PFSK-1 (cell line): Measurements from ENCODE around the gene NEK2.

ENCODE experiments used
- FOXP2 ChIP-seq: optimal IDR thresholded peaks from 2 replicates; pipeline ENCODE3; 2011; ENCODE audit warnings: borderline replicate concordance, control low read depth, inconsistent platforms; ENCODE audit not compliant: insufficient read depth; ENCODE audit errors: extremely low read length, extremely low read depth
- POLR2AphosphoS5 ChIP-seq: IDR thresholded peaks from 2 replicates; pipeline ENCODE4 v1.6.1; 2012; ENCODE audit warnings: low read depth, mild to moderate bottlenecking, control low read depth, low read length, moderate library complexity
- REST ChIP-seq, 2 experiments: IDR thresholded peaks; 2 replicates each; pipeline versions ENCODE4 v1.6.1 to v1.8.0; 2011 to 2012; ENCODE audit warnings: low read depth in 2 of 2, low read length in 2 of 2, control low read depth in 1 of 2, inconsistent platforms in 1 of 2, mild to moderate bottlenecking in 1 of 2, moderate library complexity in 1 of 2; ENCODE audit not compliant: insufficient read depth in 1 of 2
- SIN3A ChIP-seq: IDR thresholded peaks from 2 replicates; pipeline ENCODE4 v1.6.1; 2012; ENCODE audit warnings: mild to moderate bottlenecking, low read length, moderate library complexity, borderline replicate concordance; ENCODE audit not compliant: insufficient read depth
- TAF1 ChIP-seq: IDR thresholded peaks from 2 replicates; pipeline ENCODE4 v1.6.1; 2012; ENCODE audit warnings: low read length, control low read depth, borderline replicate concordance; ENCODE audit not compliant: insufficient read depth

The NEK2 gene

GRCh38 chr1:211714154-211714553 is 38.7 kb upstream of the NEK2 start:
- TF ChIP-seq TAF1: no peak
- TF ChIP-seq FOXP2: no peak

GRCh38 chr1:211713231-211713630 is 37.8 kb upstream of the NEK2 start:
- TF ChIP-seq TAF1 (no peak), REST (IDR thresholded peaks at IDR 0.05; ENCODE audit: insufficient read depth in 1 of 2, low read depth in 2 of 2, low read length in 2 of 2) (no peak), POLR2AphosphoS5 (no peak), FOXP2 (no peak), SIN3A (no peak)

GRCh38 chr1:211711315-211711705 is 35.9 kb upstream of the NEK2 start:
- TF ChIP-seq REST (IDR thresholded peaks at IDR 0.05; ENCODE audit: insufficient read depth in 1 of 2, low read depth in 2 of 2, low read length in 2 of 2) (no peak), POLR2AphosphoS5 (no peak), SIN3A (no peak), TAF1 (no peak), FOXP2 (no peak)

GRCh38 chr1:211710566-211711314 is 35.3 kb upstream of the NEK2 start:
- TF ChIP-seq REST (IDR thresholded peaks at IDR 0.05; ENCODE audit: insufficient read depth in 1 of 2, low read depth in 2 of 2, low read length in 2 of 2) (no peak), TAF1 (no peak), SIN3A (no peak), POLR2AphosphoS5 (no peak), FOXP2 (no peak)

GRCh38 chr1:211708926-211709325 is 33.5 kb upstream of the NEK2 start:
- TF ChIP-seq FOXP2 (no peak), REST (IDR thresholded peaks at IDR 0.05; ENCODE audit: insufficient read depth in 1 of 2, low read depth in 2 of 2, low read length in 2 of 2) (no peak), SIN3A (no peak), POLR2AphosphoS5 (no peak), TAF1 (no peak)
